Stimulated activated CD4-positive, alpha-beta T cell treated with anti-CD3 and anti-CD28 coated beads, Interleukin-12 subunit alpha, Interleukin-12 subunit beta, amount 100 ng/mL, for 48 hours (primary cell): ENCODE data around the gene SLC25A39.

Experiments
- DNase-seq, 3 donors: peaks; one replicate each; pipeline ENCODE4 v3.0.0-alpha.2; 2020; ENCODE audit warnings: low read depth in 2 of 3, low spot score in 1 of 3

Gene SLC25A39

DNA sequence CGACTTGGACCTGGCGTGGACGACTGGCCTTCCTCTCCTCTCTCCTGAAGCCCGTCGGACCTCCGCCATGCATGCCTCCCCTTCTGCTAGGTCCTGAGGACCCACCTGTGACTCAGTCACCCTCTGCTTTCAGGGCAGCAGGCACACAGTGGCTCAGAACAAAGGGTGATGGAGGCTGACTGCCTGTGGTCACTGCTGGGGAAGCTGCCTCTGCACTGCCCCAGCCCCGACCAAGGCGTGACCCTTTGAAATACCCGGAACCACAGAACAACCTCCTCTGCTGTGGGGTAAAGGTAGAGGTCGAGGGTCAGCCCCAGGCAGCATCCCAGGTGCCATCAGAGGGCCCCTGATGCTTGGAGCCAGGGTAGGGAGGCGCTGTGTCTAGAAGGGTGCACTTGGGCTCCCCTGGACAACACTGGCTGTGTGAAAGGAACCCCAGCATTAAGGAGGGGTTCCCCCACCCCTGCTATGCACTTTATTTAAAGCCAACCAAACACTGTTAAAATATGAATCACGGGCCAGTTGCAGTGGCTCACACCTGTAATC is 44.2 kb downstream of the SLC25A39 start:
- DNase-seq, result no peak

DNA sequence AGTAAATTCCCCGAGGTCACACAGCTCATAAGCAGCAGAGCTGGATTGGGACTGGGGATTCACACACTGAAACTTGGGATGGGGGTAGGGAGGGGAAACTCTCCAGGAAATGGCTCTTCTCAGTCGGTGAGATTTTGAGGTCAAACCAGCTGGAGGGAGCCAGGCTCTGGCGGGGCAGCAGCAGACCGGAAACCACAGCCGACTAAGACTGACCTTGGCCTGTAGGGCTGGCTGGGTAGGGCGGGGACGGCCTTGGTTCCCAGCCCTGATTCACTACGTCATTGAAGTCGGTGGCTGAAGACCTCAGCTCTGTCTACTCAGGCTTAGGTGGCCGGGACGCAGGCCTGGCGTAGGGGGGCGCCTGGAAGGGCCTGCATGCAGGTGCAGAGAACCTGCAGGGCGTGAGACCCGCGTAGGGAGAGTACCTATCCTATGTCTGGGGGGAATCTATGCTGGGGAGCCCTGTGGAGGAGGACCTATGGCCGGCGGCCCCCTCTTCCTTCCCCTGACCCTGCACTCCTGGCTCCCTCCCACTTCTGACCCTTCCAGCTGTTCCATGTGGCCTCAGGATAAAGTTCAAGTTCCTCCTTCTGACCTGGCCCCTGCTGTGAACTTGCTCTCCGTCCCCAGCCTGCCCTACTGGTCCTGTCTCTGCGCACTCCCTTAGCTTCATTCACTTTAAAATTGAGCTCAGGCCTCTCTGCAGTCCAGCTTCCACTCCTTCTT is 44.8 kb downstream of the SLC25A39 start:
- DNase-seq, result peak in 1 of 3 donors; percentile 8

DNA sequence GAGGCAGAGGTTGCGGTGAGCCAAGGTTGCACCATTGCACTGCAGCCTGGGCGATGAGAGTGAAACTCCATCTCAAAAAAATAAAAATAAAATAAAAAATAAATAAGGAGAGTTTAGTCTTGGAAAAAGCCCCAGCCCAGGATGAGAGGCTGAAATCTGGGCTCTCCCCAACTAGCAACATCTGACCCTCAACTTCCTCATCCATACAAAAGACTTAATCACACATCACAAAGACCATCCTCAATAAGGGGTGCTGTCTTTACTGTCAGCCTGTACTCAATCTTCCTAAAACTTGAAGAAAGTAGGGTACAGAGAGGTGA is 45.3 kb downstream of the SLC25A39 start:
- no peak for DNase-seq

DNA sequence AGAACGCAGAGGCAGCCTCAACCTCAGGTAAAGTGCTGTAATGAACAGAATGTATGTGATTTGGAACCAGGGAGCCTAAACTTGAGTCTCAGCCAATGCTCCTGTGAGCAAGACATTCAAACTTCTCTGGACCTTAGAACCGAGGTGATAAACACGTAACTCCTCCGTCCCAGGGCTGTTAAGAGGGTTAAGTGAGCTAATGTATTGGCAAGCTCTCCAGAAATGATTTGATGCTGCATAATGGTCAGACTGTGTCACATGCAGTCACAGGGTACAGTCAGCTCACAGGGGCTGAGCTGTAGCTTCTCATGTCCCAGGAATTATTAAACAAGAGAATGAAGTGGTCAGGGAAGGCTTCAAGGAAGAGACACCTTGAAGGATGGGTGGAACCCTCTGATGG is 46.6 kb downstream of the SLC25A39 start:
- DNase-seq, result no peak

DNA sequence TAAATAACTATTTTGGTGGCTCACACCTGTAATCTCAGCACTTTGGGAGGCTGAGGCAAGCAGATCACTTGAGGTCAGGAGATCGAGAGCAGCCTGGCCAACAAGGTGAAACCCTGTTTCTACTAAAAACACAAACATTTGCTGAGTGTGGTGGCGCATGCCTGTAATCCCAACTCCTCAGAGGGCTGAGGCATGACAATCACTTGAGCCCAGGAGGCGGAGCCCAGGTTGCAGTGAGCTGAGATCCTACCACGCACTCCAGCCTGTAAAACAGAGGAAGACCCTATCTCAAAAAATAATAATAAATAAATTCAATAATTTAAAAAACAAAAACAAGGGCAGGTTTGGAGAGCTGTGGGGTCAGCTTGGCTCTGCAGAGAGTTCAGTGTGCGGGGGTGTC is 51.0 kb downstream of the SLC25A39 start:
- DNase-seq, result no peak

DNA sequence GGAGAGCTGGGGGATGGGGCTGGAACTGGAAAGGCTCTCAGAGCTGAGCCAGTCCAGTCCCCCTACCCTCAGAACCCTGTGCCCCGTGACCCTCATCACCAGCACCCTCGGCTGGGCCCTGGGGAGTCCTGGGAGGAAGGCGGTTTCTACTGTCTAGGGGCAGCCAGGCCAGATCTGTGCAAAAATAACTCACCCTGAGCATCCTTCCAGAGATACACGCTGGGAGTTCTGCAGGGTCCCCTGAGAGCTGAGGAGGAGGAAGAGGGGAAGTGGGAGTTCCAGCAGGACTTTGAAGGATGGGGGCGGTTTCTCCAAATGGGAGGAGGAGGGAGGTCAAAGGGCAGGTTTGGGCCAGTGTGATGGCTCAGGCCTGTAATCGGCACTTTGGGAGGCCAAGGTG is 51.7 kb downstream of the SLC25A39 start:
- no peak for DNase-seq

DNA sequence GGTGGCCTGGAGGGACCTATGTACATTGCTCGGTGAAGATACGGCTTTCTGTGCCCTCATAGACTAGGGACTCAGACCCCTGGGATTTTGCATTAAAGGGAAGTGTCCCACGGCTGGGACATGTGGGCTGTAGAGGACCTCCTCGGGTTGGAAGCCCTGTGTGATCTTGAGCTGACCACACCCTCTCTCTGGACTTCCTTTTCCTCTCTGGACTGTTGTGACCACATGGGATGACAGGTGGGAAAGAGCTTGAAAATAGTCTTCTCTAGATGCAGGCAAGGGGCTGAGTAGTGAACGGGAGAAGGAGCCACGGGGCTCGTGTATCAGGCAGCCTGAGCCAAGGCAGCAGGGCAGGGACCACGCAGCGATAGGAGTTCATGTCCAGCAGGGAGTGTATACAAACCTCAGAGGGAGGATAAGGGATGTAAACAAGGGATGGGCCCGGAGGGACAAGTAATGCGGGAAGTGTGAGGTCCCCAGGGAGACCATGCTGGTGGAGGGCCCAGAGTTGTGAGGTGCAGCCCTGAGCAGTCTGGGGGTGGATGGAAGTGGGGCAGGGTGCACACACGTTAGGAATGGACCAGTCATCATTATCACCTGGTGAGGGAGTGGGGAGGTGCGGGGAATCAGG is 52.2 kb downstream of the SLC25A39 start:
- DNase-seq, result no peak
